ENCODE data around the gene GDPD1. TPM values are rescaled to one million over a fixed set of nuclear protein-coding genes. Genes with fewer than 3 reads are reported as not detected.
"Not testable (repeated sequence)": the region's sequence is repeated elsewhere in the genome, so short reads cannot be mapped to it uniquely, and the experiment has no call there.

Gene GDPD1
- total RNA-seq, 1 donor from 2014 or later = 9.1 TPM

DNA sequence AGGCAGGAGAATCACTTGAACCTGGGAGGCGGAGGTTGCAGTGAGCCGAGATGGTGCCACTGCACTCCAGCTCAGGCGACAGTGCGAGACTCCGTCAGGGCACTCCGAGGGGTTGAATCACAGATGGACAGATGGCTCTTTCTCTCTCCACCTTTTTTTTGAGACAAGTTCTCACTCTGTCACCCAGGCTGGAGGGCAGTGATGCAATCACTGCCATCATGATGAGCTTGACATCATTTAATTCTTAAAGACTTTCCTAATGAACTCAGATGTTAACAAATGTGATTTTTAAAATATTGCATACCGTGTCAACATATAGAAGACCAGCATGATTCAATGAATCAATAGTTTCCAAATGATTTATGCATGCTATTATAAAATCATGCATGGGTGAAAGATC is 3.5 kb downstream of the GDPD1 start:
- Mint-ChIP-seq H3K9me3 (no peaks in the 10 kb centered on the region), H3K4me1 (peaks cover 12% of the 10 kb centered on the region), H3K27me3 (ENCODE audit: low read depth) (no peaks in the 10 kb centered on the region), H3K4me3 (no peak overlapping the region), H3K27ac (no peak overlapping the region), H3K36me3 (no peaks in the 10 kb centered on the region)
- no peak for DNase-seq (ENCODE audit: low spot score in 2 of 2, unreplicated experiment in 2 of 2)
- TF ChIP-seq, protein P1, sequence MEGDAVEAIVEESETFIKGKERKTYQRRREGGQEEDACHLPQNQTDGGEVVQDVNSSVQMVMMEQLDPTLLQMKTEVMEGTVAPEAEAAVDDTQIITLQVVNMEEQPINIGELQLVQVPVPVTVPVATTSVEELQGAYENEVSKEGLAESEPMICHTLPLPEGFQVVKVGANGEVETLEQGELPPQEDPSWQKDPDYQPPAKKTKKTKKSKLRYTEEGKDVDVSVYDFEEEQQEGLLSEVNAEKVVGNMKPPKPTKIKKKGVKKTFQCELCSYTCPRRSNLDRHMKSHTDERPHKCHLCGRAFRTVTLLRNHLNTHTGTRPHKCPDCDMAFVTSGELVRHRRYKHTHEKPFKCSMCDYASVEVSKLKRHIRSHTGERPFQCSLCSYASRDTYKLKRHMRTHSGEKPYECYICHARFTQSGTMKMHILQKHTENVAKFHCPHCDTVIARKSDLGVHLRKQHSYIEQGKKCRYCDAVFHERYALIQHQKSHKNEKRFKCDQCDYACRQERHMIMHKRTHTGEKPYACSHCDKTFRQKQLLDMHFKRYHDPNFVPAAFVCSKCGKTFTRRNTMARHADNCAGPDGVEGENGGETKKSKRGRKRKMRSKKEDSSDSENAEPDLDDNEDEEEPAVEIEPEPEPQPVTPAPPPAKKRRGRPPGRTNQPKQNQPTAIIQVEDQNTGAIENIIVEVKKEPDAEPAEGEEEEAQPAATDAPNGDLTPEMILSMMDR (IDR thresholded peaks at IDR 0.05; ENCODE audit: unreplicated experiment) = no peak

DNA sequence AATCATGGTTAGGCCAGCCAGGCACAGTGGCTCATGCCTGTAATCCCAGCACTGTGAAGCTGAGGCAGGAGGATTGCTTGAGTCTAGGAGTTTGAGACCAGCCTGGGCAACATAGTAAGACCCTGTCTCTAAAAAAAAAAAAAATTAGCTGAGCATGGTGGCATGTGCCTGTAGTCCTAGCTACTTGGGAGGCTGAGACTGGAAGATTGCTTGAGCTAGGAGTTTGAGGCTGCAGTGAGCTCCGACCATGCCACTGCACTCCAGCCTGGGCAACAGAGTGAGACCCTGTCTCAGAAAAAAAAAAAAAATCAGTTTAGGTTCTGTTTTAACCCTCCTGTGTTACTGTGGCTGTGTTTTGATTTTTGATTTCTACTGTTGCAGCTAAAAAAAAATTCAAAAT is 8.3 kb downstream of the GDPD1 start:
- H3K27ac Mint-ChIP-seq; H3K27me3 Mint-ChIP-seq (ENCODE audit: low read depth); H3K36me3 Mint-ChIP-seq; DNase-seq (ENCODE audit: low spot score in 2 of 2, unreplicated experiment in 2 of 2); H3K4me1 Mint-ChIP-seq; H3K9me3 Mint-ChIP-seq; H3K4me3 Mint-ChIP-seq: not testable (repeated sequence)

DNA sequence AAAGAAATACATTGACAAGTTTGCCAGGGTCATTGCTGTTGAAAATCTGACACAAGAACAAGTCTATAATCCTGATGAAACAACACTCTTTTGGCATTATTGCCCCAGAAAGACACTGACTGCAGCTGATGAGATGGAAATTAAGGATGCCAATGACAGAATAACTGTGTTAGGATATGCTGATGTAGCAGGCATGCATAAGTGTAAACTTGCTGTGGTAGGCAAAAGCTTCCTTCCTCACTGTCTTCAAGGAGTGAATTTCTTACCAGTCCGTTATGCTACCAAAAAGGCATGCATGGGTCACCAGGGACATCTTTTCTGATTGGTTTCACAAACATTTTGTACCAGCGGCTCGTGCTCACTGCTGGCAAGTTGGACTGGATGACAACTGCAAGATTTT is 10.5 kb downstream of the GDPD1 start:
- no peaks in the 10 kb centered on the region for H3K4me1 Mint-ChIP-seq
- no peaks in the 10 kb centered on the region for H3K36me3 Mint-ChIP-seq
- no peak for DNase-seq (ENCODE audit: low spot score in 2 of 2, unreplicated experiment in 2 of 2)
- TF ChIP-seq, protein P1 (IDR thresholded peaks at IDR 0.05; ENCODE audit: unreplicated experiment) = no peak
- no peak overlapping the region for H3K4me3 Mint-ChIP-seq
- H3K27me3 Mint-ChIP-seq (ENCODE audit: low read depth) = no peaks in the 10 kb centered on the region
- H3K9me3 Mint-ChIP-seq = no peaks in the 10 kb centered on the region
- no peak overlapping the region for H3K27ac Mint-ChIP-seq

DNA sequence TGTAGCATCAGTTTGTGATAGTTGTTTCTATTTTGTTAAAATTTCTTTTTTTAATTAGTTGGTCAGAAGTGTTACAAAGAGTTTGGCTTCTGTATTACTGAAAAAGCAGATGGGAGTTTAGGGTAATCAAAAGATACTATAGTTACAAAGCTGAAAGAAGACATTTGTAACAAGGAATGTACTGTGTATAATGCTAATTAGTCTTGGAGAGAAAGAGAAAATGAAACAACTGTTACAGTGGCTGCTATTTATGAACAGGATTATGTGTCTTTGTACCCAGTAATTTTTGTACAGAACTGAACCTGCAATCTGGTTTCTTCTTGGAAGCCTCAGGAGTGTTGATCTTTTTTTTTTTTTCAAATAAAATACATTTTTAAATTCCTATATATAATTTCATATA is 14.3 kb downstream of the GDPD1 start:
- no peak overlapping the region for H3K4me3 Mint-ChIP-seq
- H3K27ac Mint-ChIP-seq = no peak overlapping the region
- no peaks in the 10 kb centered on the region for H3K4me1 Mint-ChIP-seq
- H3K27me3 Mint-ChIP-seq (ENCODE audit: low read depth) = no peaks in the 10 kb centered on the region
- no peaks in the 10 kb centered on the region for H3K36me3 Mint-ChIP-seq
- no peaks in the 10 kb centered on the region for H3K9me3 Mint-ChIP-seq
- TF ChIP-seq, protein P1 (IDR thresholded peaks at IDR 0.05; ENCODE audit: unreplicated experiment) = no peak
- no peak for DNase-seq (ENCODE audit: low spot score in 2 of 2, unreplicated experiment in 2 of 2)

DNA sequence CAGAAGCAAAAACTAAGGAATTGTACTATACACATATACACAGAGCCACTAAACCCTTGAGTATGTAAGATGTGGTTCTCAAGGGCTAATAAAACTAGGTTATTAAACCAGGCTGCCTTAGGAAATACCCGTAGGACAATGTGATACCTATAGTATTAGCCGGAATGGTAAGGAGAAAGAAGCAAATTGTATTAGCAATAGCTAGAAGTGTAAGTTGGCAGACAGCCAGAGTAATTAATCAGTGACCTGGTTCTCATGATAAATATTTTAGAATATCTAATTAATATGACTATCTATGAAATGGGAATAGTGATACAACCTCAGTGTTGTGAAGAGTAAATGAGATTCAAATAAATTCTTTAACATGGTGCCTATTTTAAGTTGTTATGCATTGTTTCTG is 18.6 kb downstream of the GDPD1 start:
- Mint-ChIP-seq H3K27ac (no peak overlapping the region), H3K9me3 (no peaks in the 10 kb centered on the region), H3K4me1 (no peaks in the 10 kb centered on the region), H3K27me3 (ENCODE audit: low read depth) (no peaks in the 10 kb centered on the region), H3K36me3 (no peaks in the 10 kb centered on the region), H3K4me3 (no peak overlapping the region)
- TF ChIP-seq, protein P1 (IDR thresholded peaks at IDR 0.05; ENCODE audit: unreplicated experiment) = no peak
- DNase-seq (ENCODE audit: low spot score in 2 of 2, unreplicated experiment in 2 of 2) = no peak

DNA sequence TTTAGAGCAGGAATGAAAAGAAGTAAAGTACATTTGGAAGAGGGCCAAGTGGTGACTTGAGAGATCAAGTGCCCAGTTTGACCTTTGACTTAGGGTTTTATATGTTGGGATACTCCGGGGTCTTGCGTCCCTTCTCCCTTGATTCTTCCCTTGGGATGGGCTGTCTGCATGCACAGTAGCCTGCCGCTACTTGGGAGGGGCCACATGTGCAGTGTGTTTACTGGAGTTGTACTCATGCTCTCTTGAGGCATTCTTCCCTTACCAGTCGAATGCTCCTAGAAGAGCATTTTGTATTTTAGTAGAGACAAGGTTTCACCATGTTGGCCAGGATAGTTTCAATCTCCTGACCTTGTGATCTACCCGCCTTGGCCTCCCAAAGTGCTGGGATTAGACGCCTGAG is 23.8 kb downstream of the GDPD1 start:
- Mint-ChIP-seq H3K36me3 (peaks cover 8% of the 10 kb centered on the region), H3K27me3 (ENCODE audit: low read depth) (no peaks in the 10 kb centered on the region), H3K9me3 (no peaks in the 10 kb centered on the region), H3K4me1 (no peaks in the 10 kb centered on the region), H3K27ac (no peak overlapping the region), H3K4me3 (no peak overlapping the region)
- TF ChIP-seq, protein P1 (IDR thresholded peaks at IDR 0.05; ENCODE audit: unreplicated experiment) = no peak
- no peak for DNase-seq (ENCODE audit: low spot score in 2 of 2, unreplicated experiment in 2 of 2)

Data from mesothelial cell of epicardium (in vitro differentiated cells).